T-helper 1 cell treated with Interleukin-12 subunit alpha and Interleukin-12 subunit beta and Interleukin-4 antibody, amounts not matched to agents 30 ng/mL and 1 ng/mL, for 36 hours (primary cell): ENCODE data around the gene MORC2. TPM values are rescaled to one million over a fixed set of nuclear protein-coding genes. Genes with fewer than 3 reads are reported as not detected.

Source experiments
- intact Hi-C: fragments of 100-400 bp; cut with micrococcal nuclease; formaldehyde crosslinking; loops from one replicate; pipeline ENCODE4 v1.15.1; 2024
- total RNA-seq: library from RNA; stranded (reverse); gene quantifications from 2 replicates; pipeline ENCODE4 v1.2.3, GENCODE V29; 2022

MORC2 gene
- total RNA-seq, 1 donor from 2014 or later = 38.7 TPM

GRCh38 chr22:30949934-30950660, 18.5 kb downstream of the MORC2 start:
- intact Hi-C loops = loop anchor here (2.0 to 5.0 kb wide), 2 partner anchors 197 to 281 kb away; no protein-coding TSS in a partner anchor

- intact Hi-C loops = loop anchor here (1.0 to 5.0 kb wide), 3 partner anchors 135 to 282 kb away; no protein-coding TSS in a partner anchor
These were observed 19.6 kb downstream of the MORC2 start for GRCh38 chr22:30948930-30949342.

- intact Hi-C loops = loop anchor here (1.0 to 5.0 kb wide), 3 partner anchors 136 to 283 kb away; no protein-coding TSS in a partner anchor
These were observed 20.6 kb downstream of the MORC2 start for GRCh38 chr22:30947816-30948454.

- intact Hi-C loops = loop anchor here (5.0 kb wide), 1 partner anchor 200 kb away; no protein-coding TSS in a partner anchor
These were observed 21.3 kb downstream of the MORC2 start for GRCh38 chr22:30947173-30947815.

GRCh38 chr22:30946354-30946753, 22.2 kb downstream of the MORC2 start:
- intact Hi-C loops = loop anchor here (5.0 kb wide), 1 partner anchor 201 kb away; no protein-coding TSS in a partner anchor

GRCh38 chr22:30945653-30946052, 22.9 kb downstream of the MORC2 start:
- intact Hi-C loops = loop anchor here (5.0 kb wide), 1 partner anchor 202 kb away; no protein-coding TSS in a partner anchor

- intact Hi-C loops = loop anchor here (5.0 kb wide), 2 partner anchors 202 to 278 kb away; partner anchors contain the start of gene DUSP18
These were observed 23.6 kb downstream of the MORC2 start for GRCh38 chr22:30944986-30945385.

GRCh38 chr22:30943368-30943767, 25.2 kb downstream of the MORC2 start:
- intact Hi-C loops = loop anchor here (1.0 to 5.0 kb wide), 3 partner anchors 23 to 276 kb away; partner anchors contain the start of genes DUSP18 and TUG1

- intact Hi-C loops = loop anchor here (5.0 kb wide), 1 partner anchor 274 kb away; the partner anchor contains the start of gene DUSP18
These were observed 27.2 kb downstream of the MORC2 start for GRCh38 chr22:30941363-30941740.

GRCh38 chr22:30940685-30941362, 27.8 kb downstream of the MORC2 start:
- intact Hi-C loops = loop anchor here (5.0 kb wide), 1 partner anchor 274 kb away; the partner anchor contains the start of gene DUSP18

- intact Hi-C loops = no loop called here
These were observed 34.5 kb downstream of the MORC2 start for GRCh38 chr22:30934053-30934452.

GRCh38 chr22:30933457-30933856, 35.1 kb downstream of the MORC2 start:
- intact Hi-C loops = no loop called here

- intact Hi-C loops = no loop called here
These were observed 35.9 kb downstream of the MORC2 start for GRCh38 chr22:30932661-30933060.

- intact Hi-C loops = no loop called here
These were observed 36.9 kb downstream of the MORC2 start for GRCh38 chr22:30931541-30932300.

- intact Hi-C loops = no loop called here
These were observed 38.3 kb downstream of the MORC2 start for GRCh38 chr22:30930228-30930627.

- intact Hi-C loops = no loop called here
These were observed 40.2 kb downstream of the MORC2 start for GRCh38 chr22:30928401-30928800.

GRCh38 chr22:30927806-30928205, 40.8 kb downstream of the MORC2 start:
- intact Hi-C loops = no loop called here

GRCh38 chr22:30926706-30927105, 41.9 kb downstream of the MORC2 start:
- intact Hi-C loops = no loop called here

GRCh38 chr22:30925667-30926066, 42.9 kb downstream of the MORC2 start:
- intact Hi-C loops = no loop called here
